Upper lobe of left lung (tissue), 4 donors: Measurements from ENCODE around the gene CAPN10.

Source experiments
- CTCF ChIP-seq, 6 experiments: fragments of 450-650 bp in 4 of 6; fragments of 200-600 bp in 2 of 6; sonication (generic) in 2 of 6; IDR thresholded peaks; one replicate each; pipeline ENCODE4 v1.5.1; 2016 to 2019; ENCODE audit warnings: antibody characterized with exemption in 6 of 6
- EP300 ChIP-seq, 4 donors: sonication (generic); formaldehyde crosslinking; IDR thresholded peaks; one replicate each; pipeline ENCODE4 v1.5.1; 2017; ENCODE audit warnings: antibody characterized with exemption in 4 of 4, control low read depth in 2 of 4

DNA sequence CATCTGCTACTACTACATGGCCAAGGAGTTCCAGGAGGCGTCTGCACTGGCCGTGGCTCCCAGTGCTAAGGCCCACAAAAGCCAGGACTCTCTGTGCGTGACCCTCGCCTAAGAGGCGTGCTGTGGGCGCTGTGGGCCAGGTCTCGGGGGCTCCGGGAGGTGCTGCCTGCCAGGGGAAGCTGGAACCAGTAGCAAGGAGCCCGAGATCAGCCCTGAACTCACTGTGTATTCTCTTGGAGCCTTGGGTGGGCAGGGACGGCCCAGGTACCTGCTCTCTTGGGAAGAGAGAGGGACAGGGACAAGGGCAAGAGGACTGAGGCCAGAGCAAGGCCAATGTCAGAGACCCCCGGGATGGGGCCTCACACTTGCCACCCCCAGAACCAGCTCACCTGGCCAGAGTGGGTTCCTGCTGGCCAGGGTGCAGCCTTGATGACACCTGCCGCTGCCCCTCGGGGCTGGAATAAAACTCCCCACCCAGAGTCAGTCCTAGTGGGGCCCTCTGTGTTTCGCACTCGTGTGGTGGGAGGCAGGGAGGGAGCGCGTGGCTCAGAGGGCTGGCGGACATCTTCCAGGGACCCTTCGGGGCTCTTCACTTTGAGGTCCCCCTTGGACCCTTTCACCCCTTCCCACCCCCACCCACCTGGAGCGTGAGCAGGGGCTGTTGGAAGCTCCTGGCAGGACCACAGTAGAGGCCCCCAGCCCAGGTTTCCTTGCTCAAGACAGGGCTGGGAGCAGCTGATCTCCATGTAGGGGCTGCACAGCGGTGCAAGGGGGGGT lies 44.4 kb downstream of the CAPN10 start:
- no peak for TF ChIP-seq CTCF (IDR thresholded peaks at IDR 0.05)
- TF ChIP-seq EP300 (IDR thresholded peaks at IDR 0.05) = no peak
